ENCODE results near the gene SLC51A.
A peak's percentile ranks its signal among the peaks of the same experiment; 100 is the strongest.

Gene SLC51A

GRCh38 chr3:196217307-196218154 is 1.2 kb downstream of the SLC51A start:
- DNase-seq, result no peak

DNA sequence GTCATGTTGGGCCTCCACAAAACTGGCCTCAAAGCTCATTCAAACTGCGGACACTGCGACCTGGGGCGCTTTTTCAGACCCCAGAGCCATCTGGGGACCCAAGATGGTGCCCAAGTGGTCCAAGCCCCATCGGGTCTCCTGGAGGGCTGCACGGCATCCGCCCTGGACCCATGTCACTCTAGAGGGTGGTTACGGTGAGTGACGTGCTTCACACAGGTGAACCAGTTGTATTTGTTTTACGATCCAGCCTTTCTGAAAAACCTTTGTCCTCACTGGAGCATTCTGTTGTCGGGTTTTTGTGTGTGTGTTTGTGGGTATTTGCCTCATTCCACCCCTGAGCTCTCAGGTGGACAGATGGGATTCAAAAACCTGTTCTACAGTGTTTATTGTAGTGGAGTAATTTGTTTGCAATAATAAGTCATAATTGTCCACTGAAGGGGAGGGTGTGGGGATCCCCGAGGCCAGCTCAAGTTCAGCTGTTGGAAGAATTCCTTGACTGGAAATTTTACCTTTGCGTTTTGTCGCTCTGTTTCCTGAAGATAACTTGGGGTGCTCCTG is 1.9 kb downstream of the SLC51A start:
- no peak for DNase-seq

DNA sequence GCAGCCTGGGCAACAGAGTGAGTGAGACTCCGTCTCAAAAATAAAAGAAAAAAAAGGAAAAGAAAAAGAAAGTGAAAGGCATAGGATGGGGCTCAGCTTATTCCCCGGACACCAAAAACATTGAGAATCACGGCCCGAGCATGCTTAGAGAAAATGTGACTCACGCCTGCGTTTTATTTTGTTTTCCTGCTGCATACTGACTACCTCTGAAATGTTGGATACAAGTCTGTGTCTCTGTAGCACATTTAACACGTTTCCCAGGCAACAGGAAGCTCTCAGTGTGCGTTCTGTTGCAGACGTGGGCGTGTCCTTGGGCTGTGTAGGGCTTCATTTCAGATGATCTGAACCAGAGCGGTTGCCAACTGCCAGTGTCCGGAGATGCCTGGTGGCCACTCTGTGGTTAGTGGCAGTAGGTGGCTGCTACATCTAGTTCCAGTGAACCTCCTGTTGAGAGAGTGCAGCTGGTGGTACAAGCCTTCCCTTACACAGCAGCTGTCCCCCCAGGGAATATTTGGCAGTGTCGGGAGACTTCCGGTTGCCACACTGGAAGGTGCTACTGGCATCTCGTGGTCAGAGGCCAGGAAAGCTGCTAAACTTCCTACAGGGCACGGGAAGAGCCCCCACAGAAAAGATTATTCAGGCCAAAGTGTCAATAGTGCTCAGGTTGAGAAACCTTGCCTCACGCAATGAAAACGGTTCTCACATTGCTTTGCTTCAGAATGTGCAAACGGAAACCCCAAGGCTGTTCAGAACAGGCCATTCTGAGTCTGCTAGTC is 3.0 kb downstream of the SLC51A start:
- DNase-seq, result peak; percentile 37

DNA sequence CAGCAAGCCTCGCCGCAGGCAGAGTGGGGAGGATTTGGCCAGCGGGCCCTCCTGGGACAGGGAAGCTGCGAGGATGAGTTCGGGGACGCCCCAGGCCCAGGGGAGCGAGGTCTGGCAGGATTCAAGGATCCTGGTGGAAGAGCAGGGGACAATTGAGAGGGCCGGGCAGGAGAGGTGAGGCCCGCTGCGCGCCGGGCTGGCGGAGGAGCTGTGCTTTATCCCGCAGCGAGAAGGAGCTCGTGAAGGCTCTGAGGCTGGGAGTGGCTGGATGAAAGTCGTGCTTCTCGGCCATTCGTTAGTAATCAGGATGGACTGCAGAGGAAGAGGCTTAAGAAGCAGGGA is 3.6 kb downstream of the SLC51A start:
- DNase-seq, result no peak

DNA sequence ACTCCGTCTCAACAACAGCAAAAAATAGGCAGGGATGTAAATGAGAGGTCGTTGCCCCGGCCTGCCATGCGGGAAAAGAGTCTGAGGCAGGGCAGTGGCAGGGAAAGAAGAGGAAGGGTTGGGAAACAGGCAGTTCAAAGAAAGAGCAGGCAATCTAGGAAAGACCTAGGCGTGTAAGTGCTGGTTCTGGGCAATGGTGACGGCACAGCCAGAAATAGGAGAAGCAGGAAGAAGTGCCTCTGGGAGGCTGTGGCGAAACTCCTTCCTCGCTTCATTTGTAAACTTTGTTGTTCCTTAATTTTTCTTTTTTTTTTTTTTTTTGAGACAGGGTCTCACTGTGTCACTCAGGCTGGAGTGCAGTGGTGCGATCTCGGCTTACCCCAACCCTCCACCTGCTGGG is 4.3 kb downstream of the SLC51A start:
- no peak for DNase-seq

DNA sequence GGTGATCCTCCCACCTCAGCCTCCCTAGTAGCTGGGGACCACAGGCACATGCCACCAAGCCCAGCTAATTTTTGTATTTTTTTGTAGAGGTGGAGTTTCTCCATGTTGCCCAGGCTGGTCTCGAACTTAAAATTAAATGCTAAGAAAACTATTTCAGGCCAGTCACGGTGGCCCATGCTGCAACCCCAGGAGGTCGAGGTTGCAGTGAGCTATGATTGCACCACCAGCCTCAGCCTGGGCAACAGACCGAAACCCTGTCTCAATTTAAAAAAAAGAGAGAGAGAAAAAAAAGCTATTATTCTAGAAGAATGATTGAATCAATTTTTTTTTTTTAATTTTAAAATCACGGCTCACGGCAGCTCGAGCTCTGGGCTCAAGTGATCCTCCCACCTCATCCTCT is 4.7 kb downstream of the SLC51A start:
- DNase-seq, result no peak

DNA sequence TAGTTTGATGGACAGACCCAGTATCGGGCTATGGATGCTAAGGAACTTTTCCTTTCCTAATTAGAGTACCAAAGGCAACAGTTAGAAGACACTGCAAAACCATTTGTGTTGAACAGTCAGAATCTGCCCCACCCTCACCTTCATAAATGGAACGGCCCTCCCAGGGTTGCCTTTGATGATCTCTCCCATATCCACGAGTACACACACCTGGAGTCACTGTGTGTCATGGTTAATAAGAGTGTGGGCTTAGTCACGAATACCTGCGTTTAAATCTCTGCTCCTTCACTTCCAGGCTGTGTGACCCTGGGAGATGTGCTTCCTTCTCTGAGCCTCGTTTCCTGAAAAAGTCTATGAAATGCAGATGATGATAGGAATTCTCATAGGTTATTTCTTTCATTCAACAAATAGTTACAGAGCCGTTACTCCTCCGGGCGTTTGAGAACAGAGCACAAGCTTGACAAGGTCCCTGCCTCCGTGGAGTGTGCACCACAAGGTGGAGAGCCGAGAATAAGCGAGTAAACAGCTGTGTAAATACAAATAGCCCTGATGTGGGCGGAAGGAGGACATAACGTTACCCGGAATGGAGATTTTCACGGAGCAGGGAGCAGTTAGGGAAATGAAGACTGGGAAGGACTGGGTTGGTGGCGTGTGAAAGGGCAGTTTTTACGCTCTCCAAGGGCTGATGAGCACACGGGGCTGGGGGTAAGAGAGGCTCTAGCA is 6.7 kb downstream of the SLC51A start:
- DNase-seq, result no peak

- no peak for DNase-seq
Measured at GRCh38 chr3:196225086-196225485, 8.8 kb downstream of the SLC51A start.

- DNase-seq, result no peak
Measured at GRCh38 chr3:196225763-196226364, 9.5 kb downstream of the SLC51A start.

DNA sequence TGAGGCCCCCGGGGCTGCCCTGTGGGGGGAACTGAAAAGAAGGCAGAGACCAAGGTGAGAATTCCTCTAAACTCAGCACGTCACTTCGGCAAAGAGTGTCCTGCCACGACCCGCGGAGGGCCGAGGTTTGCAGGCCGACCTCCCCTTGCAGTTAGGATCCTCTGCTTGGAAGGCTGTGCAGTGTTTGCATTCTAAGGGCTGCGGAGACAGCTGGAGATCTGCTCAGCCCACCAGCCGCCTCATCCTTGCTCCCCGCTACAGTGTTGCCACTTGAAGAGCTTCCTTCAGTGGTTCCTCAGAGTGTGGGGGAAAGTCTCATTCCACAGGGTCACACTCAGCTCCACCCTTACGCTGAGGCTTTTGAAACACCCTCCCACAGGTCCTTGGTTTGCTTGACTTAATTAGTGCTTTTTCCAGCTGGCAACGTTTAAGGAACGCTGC is 10.8 kb downstream of the SLC51A start:
- DNase-seq, result no peak

- no peak for DNase-seq
Measured at GRCh38 chr3:196227629-196228493, 11.5 kb downstream of the SLC51A start.

DNA sequence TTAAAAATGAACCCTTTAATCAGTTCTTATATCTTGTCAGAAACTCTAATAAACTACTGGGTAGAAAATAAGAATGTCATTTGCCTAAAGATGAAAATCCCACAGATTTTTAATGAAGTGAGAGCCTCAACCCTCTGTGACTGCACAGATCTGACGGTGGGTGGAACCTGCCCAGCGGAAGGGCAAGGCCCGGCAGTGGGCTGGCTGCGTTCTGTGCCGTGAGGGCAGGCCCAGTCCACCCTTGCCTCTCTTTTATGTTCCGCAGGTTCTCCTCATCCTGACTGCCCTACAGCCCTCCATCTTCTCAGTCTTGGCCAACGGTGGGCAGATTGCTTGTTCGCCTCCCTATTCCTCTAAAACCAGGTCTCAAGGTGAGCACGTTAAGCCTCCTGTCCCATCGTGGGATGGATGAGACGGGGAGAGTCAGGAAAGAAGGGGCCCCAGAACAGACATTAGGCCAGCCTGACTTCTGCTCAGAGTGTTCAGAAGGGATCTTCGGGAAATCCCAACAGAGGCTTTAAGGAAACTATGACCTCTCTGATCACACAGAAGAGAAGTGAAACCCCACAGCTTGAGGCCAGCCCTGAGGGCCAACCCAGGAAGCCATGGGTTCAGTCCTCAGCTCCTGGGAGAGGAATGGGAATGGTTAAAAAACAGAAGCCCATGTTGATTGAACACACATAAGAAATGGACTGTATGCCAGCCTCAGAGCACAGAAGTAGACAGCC is 16.0 kb downstream of the SLC51A start:
- no peak for DNase-seq

GRCh38 chr3:196232882-196233251 is 16.5 kb downstream of the SLC51A start:
- no peak for DNase-seq

- no peak for DNase-seq
Measured at GRCh38 chr3:196235452-196236122, 19.3 kb downstream of the SLC51A start.

DNA sequence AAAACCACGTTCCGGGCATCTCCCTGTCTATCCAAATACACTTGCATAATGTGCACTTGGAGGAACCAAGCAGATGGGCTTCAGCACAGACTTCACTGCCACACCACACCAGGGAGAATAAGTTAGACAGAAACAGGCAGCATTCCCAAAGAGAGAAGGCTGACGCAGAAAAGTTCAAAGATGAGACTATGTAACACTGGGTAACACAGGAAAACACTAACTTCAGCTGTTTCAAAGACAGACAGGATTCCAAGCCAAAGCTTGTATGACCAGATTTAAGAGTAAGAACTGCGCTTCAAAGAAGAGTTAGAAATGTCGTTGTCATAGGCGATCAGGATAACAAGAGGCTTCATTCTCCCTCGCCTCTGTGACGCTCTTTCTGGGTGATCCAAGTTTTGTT is 19.9 kb downstream of the SLC51A start:
- no peak for DNase-seq

GRCh38 chr3:196237203-196237602 is 20.9 kb downstream of the SLC51A start:
- DNase-seq, result no peak

DNA sequence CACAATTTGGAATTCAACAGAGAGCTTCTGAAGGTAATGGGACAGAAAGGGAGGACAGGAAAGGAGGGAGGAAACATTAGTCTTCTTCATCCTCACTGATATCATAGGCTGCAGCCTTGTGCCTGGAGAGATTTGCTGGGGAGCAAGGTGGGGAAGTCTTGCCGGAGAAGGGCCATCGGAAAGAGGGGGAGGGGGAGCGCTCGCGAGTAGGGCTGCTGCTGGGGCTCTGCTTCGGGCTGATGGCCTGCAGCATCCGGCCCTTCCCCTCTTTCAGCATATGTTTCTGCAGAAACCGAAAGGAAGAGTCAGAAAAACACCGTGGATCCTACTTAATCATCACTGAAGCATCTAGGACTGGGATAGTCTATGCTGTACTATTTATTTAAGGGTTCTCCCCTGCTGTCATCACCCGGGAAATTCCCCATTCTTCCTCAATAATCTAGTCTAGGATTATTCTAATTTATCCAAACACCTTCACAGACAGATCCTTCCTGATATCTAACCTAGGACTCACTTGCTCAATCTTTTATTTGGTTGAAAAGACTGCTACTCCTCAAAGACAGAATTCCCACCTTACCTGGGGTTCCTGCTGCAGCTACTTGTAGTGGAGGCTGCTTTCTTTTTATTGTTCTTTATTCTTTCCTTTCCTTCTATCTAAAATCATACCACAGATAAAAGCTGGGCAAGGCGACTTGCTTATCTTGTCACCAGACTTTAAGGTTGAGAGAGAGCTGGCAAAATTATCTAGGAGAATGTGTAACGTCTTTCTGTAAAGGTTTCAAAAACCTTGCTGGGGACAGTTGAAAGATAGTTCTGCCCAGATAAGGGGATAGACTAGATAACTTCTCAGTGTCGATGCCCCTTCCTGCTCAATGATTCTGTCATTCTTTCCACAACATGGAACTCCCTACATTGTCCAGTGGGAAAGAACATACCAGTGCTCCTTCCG is 22.6 kb downstream of the SLC51A start:
- no peak for DNase-seq

- no peak for DNase-seq
Measured at GRCh38 chr3:196240424-196240823, 24.1 kb downstream of the SLC51A start.

DNA sequence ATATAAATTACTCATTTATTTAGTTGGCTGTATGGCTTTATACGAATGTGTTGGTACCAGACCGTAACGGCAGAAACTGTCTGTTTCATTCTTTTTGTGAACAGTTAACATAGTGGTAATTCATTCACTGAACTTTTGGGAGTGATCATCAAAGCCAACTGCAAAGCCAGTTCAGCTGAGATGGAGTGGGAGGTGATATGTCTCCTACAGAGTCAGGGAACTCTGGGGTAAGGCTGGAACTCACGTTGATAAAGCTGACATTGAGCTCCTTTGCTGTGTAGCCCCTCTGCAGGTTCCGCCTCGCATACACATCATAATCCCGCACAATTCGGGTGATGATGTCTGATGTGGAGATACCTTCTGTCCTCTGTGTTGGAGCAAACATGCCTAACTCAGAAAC is 25.4 kb downstream of the SLC51A start:
- DNase-seq, result no peak
